H1 (cell line): Measurements from ENCODE around the gene OR2A12. TPM values are rescaled to one million over a fixed set of nuclear protein-coding genes. Genes with fewer than 3 reads are reported as not detected.

Experiments
- NANOG ChIP-seq: IDR thresholded peaks from 2 replicates; pipeline ENCODE4 v1.6.1; 2011; ENCODE audit warnings: low read length, low read depth, mild to moderate bottlenecking, inconsistent platforms; ENCODE audit not compliant: insufficient read depth, poor library complexity, severe bottlenecking
- RAD21 ChIP-seq, 2 experiments: IDR thresholded peaks in 1 of 2; conservative IDR thresholded peaks in 1 of 2; 2 replicates each; pipeline ENCODE4 v1.6.1; 2011; ENCODE audit warnings: low read depth in 2 of 2, low read length in 2 of 2, improper control_type of control experiment in 1 of 2, inconsistent platforms in 1 of 2, mild to moderate bottlenecking in 1 of 2, moderate library complexity in 1 of 2
- SP1 ChIP-seq: IDR thresholded peaks from 2 replicates; pipeline ENCODE4 v1.6.1; 2011; ENCODE audit warnings: low read depth, low read length
- polyA plus RNA-seq, 7 experiments: library from polyadenylated mRNA; depleted of rRNA in 3 of 7; stranded (reverse) in 5 of 7; unstranded in 2 of 7; fragments of >200 nt in 5 of 7; fragments of 200-250 nt in 2 of 7; gene quantifications; 1 replicate in 5 of 7; 2 replicates in 1 of 7; 4 replicates in 1 of 7; pipeline versions ENCODE4 v1.2.1 to v1.2.3, GENCODE V29; 2011 to 2013; ENCODE audit warnings: missing spikeins in 2 of 7, mixed read lengths in 2 of 7
- total RNA-seq: library from RNA; stranded (reverse); fragmentation: NEBNext Ultra II Directional; extraction: Animal tissue kit (Norgen Biotek cat#: 25700); gene quantifications from 2 replicates; pipeline ENCODE4 v1.2.1, GENCODE V29; 2021

Gene OR2A12
- total and polyA plus RNA-seq, 2 of the 8 experiments (the other 6 are each of a cell fraction or from before 2014, with no cell fraction given) = not detected

GRCh38 chr7:144038887-144039286 is 47.2 kb upstream of the OR2A12 start (continued):
- TF ChIP-seq NANOG = no peak
- TF ChIP-seq RAD21 (IDR thresholded peaks at IDR 0.05 in 1 of 2, conservative IDR thresholded peaks at IDR 0.05 in 1 of 2; ENCODE audit: low read depth in 2 of 2, low read length in 2 of 2) = no peak
- no peak for TF ChIP-seq SP1
